Caki2 (cell line): Measurements from ENCODE around the gene ICE2. TPM values are rescaled to one million over a fixed set of nuclear protein-coding genes. Genes with fewer than 3 reads are reported as not detected.

ENCODE experiments used
- DNase-seq: peaks from one replicate; pipeline ENCODE4 v3.0.0-alpha.2; 2015; ENCODE audit warnings: low read depth
- in situ Hi-C: cut with HindIII; loops from 2 replicates; pipeline ENCODE4 v1.10.0; 2016; ENCODE audit warnings: low sequenced_read_pairs, low pct_unique_long_range_greater_than_20kb, mixed read lengths
- total RNA-seq: library from RNA; depleted of rRNA; stranded (reverse); fragments of >200 nt; shearing (Covaris generic); gene quantifications from 2 replicates; pipeline ENCODE4 v1.2.3, GENCODE V29; 2014; ENCODE audit warnings: low replicate concordance; rRNA removed

The ICE2 gene
- total RNA-seq, 1 experiment from 2014 or later = 24.2 TPM

DNA sequence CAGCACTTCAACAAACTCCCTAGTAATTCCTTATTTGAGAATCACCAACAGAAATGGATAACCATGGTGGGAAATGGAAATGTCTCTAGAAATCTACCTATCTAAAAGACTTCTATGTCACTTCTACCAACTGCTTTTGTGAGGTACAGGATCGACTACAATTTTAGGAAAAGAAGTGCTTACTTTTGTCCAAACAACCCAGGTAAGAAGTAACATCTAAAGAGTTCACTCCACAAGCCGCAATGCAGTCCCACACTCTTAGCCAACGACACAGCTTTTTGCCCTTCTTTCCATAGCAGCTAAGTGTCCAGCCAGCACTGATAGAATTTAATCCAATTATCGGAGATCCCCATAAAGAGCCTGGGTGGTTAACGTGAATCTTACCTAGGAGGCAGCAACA lies 109.2 kb downstream of the ICE2 start:
- no peak for DNase-seq
- in situ Hi-C loops = no loop called here

Other genes with a start within 250 kb of the ICE2 start
- 3,725 and 3,998 TPM in 2 replicates for gene ANXA2, start 81.2 kb downstream of the ICE2 start, total RNA-seq